ENCODE data around the gene CACNA2D3.

Gene CACNA2D3

DNA sequence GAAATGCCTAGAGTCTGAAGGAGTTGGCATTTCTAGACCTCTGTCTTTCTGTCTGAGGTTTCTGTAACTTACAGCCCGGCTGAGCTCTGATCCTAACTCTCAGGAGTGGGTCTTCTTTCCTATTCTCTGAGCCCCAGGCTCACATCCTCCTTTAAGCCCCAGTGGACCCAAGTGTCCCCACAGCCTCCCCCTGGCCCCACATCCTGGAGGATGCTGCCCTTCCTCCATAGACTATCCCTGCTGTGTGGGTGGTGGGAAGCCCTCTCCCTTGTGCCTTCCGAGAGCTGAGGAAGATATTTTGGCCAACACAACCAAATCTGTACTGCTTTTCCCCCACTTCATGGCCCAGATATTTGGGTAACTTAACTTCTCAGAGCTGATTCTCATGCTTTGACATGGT, 654.2 kb downstream of the CACNA2D3 start:
- no peak for DNase-seq

DNA sequence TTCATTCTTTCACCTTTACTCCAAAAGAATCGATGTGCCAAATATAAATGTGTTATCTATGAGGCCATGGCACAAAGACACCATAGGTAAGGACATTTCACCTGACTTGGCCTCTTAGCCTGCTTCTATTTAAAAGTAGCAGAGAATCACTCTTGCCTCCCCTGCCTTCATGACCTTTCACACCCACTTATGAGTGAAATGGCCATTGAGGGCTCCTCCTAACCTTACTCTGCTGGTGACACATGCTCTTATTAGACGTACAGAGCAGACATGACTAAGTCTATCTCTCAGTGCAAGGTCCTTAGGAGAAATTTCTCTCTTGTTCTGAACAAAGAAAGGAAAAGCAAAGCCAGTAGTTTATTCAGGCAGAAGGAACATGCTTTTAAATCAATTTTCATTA, 654.8 kb downstream of the CACNA2D3 start:
- DNase-seq: no peak

DNA sequence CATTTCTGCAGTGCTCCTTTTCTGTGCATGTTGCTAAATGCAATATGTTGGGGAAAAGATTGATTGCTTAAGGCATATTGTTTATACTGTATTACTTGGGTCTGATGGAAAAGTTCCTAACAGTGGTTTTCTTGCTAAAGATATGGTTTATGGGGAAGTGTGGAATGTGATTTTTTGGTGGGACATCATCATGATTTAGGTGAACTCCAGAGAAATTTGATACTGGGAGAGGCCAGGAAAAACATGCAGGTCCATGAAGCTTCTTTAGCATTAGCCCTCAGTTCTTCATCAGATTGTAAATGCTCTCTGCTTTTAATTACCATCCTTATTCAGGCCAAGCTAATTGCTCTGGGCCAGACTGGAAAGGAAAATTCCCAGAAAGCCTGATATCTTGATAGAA, 658.0 kb downstream of the CACNA2D3 start:
- DNase-seq: no peak

DNA sequence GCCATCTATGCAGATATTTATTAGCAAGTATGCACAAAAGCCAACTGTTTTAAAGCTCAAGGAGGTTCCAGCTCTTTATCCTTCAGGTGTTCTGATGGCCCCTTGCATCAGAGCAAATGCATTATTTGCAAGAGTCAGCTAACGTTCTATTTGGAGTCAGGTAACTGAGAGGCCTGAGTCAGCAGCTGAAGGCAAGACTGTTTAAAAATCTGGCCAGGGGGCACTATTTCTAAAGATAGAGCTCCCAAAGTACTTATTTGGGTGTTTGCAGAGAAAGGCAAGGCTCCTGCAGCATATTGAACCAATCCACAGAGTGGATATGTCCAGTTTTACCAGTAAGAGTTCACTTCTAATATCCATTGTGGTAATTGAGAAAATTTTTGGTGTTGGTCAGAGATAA, 659.4 kb downstream of the CACNA2D3 start:
- no peak for DNase-seq

DNA sequence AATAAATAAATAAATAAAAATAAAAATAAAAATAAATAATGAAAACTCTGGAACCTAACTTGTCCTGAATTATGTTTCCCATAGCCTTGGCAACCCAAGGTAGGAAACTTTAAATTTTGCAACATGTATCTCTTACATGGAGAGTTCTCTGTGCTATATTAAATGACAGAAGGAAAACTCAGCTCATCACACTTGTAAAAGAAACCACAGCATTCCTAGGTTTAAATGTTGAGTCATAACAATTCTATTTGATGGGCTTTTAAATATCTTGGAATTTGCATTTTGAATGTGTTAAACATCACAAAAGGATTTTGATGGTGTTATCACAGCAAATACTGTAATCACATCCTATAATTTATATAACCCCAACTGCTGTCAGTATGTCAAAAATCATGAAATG, 661.3 kb downstream of the CACNA2D3 start:
- no peak for DNase-seq

DNA sequence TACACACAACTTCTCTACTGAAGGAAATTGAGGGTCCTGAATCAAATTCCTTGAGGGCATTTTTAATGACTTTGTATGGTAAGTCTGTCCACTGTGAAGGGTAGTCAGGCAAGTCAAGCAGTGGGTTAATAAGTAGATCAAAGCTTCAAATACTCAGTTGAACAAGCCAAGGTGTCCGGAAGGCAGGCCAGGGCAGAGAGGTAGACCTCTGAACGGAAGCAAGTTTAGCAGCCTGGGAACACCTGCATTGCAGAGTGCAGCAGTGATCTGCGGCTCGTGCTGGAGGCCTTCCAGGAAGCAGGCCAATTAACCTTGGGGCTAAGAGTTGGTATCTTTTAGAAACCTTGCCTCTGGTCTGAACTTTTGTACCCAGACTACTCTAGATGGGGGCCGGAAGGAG, 661.7 kb downstream of the CACNA2D3 start:
- DNase-seq: no peak

DNA sequence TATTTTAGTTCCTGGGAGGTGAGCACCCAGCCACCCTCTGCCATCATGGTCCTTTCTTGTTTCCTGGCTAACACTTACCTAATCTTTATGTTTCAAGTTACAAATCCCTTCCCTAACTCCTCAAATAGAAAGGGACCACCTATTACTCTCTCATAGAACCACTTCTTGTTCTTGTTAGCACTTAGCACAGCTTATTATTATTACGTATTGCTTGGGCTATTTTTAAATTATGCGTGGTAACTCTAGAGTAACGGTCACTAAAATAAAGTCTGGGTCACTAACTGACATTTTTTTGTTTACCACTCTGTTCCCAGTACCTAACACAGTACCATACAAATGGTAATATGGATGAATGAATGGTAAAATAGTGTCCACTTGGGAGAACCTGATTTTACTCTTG, 663.6 kb downstream of the CACNA2D3 start:
- DNase-seq: no peak

DNA sequence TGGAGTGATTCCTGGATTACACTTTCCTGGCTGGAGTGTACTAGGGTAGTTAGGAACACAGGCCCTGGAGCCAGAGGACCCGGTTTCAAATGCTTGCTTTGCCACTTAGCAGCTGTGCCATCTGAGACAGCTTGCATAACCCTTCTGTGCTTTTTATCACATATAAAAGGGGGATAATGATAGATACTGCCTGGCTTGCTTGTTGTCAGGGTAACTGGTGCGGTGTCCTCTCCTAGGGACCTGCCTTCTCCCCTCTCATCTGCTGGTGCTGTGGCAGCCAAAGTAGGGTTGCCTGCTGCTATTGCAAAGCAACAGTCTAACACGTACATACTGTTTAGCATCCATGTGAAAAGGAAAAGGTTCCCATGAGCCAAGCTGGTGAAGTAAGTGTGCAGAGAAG, 667.7 kb downstream of the CACNA2D3 start:
- DNase-seq: no peak

DNA sequence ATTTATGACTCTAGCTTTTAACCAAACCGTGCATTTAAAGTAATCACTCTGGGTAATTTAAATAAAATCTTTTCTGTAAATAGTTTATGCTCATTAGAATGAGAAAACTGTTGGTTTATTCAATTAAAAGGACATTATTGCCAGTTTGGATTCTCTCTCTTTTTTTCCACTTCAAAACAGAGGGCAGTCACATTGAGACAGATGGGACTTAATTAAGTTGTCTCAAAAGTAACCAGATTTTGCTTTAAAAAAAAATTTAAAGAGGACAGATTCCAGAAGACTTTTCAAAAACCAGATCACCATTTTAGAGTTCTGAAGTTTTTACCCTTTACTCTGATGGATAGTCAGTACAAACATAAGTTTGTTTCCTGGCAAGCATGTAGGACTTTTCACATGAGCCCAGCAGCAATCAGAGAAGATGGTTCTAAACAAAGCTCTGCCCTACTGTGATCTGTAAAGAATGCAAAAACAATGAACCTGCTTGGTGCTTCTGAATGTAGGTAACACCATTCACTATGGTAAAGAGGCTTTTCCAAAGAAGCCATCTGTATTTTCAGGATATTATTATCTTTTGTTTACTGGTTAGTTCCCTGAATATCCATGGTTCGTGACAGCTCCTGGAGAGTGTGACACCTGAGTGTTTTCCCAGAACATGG, 669.3 kb downstream of the CACNA2D3 start:
- DNase-seq: no peak

DNA sequence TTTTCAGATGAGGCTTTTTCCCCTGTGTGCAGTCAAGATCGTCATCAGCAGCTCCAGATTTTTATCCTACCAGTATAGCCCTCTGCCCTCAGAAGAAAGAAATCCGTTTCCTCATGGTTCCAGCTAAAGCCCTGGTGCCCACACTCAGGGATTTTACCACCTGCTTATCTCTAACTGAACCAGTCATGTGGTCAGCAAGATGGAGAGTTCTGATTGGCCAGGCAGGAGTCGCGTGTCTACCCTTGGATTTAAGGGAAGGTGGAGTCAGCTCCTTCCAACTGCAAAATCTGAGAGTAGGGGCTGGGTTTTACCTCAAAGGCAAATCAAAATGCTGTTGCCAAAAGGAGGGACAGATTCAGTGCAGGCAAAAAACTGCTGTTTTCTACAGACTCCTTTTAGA, 670.2 kb downstream of the CACNA2D3 start:
- no peak for DNase-seq

DNA sequence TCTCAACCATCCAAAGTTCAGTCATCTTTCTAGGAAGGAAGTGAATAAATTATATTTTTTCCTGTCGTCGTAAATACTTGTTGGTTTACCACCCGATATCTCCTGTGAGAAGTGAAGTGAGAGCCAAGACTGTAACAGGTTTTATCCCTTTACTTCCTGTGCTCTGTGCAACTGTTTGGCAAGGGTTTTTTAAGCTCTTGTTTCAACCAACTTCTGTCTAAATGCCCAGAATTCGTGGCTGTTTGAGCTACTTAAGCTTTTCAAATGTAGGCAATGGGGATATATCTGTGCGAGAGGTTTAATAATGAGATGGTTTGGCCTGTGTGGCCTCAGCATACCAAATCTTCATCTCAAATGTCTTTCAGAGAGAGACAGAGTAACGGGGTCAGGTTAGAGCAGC, 670.8 kb downstream of the CACNA2D3 start:
- DNase-seq: no peak

DNA sequence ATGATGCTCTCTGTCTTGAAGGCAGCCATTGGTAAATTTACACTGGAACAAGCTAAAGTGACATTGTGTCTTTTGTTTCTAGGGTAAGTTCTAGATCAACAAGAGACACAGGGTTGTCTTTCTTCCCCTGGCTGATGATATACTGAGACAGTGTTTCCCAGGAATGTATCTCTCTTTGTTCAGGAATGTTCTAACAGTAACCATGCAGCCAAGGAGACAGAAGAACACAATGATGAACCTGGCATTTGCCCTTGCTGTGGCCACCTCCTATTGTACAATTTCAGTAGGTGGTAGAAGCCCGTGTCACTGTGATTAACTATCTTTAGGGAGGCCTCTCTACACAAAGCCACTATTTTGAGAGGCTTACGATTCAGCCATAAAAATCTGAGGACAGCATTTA, 674.8 kb downstream of the CACNA2D3 start:
- no peak for DNase-seq

DNA sequence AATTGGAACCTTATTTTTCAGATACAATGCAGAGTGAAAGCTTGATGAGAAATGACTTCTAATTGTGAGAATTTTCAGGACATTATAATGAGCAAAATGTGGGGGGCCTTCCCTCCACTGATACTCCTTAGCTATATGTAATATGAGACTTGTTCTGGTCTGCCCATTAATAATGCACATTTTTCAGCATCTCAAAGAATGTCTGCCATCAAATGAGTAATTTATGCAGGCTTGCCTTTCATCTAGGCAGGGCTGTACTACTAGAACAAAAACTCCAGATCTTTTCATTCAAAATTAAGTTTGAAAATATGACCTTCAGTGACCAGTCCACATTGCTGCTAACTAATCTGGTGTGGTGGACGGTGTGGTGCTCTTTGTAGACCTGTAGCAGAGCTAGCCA, 678.1 kb downstream of the CACNA2D3 start:
- DNase-seq: no peak

DNA sequence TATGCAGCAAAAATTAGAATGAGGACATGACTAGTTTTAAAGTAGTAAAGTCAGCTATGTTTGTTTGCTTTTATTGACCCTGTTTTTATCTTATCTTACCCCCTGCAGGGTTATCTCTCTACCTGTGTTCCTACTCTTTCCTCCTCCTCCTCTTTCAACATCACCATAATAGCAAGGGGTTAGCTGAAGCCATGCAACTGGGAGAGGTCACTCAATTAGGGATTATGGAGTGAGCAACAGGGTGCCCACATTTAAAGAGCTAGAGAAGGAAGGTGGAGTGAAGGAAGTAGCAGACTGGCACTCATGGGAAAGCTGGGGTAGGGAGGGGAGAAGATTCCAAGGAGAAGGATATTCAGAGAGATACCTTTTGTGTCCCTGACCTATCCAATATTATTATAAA, 679.6 kb downstream of the CACNA2D3 start:
- no peak for DNase-seq

DNA sequence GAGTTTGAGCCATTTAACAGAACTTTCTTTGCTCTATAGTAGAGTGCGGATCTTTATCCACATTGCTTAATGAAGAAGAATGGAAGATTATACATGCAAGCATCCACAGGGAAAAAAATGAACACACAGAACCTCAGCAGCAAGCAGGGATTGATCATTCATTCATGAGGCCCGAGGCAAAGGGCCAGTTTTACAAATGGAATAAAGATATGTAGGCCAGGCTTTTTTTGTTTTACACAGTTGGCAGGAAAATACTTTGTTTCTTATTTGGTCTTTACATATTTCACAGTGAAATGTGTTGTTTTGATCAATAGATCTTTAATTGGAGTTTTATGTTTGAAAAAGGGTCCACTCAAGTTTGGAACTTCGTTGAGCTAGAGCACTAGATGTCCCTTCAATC, 688.0 kb downstream of the CACNA2D3 start:
- no peak for DNase-seq

DNA sequence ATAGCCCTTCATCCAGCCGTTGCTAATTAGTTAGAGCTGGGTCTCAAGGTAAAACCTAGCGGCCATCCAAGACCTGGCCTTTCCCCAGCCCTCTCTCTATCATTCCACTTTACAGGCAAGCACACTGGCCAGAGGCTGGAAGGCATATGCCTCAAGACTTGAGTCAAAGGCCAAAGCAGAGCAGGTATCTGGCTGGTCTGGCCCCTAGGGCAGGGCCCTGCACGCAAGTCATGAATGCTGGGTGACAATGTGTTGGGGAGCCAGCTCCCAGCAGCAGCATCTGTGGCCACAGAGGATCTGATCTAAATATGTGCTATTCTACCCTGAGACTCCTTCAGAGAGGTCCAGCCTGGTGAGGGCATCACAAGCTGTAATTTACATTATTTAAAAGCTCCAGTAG, 691.9 kb downstream of the CACNA2D3 start:
- no peak for DNase-seq

DNA sequence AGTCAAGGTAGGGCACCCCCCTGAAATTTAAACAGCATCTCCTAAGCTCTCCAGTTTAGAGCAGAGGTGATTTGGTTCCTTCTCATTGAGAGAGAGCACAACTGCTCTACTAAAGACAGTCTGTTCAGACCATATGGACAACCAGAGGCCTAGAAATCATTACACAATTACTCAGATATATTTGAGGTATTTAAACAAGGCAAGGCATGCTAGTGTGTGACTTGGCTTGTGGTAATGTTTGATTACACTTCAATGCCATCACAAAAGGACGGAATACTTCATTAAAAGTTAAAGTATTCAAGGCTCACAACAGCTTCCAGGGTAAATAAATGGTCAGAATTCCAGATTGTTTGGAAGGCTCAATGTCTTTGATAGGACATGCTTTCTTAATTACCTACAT, 695.3 kb downstream of the CACNA2D3 start:
- DNase-seq: no peak

DNA sequence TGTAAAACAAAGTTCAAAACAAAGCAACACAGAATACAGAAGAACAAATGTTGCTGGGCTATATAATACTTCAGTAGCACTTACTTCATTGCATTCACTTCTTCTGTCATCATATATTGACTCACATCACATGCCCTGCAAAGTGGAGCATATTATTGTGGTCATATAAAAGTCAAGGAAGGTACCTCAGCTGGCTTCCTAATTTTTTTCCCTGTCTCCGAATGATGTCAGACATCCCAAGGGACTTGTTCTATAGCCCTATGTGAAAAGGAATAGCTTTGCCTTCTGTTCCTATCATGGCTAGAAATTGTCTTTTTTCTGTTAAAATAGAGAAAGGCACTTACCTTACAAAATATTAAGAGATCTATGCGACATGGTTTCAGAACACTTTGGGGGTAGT, 696.1 kb downstream of the CACNA2D3 start:
- DNase-seq: no peak

DNA sequence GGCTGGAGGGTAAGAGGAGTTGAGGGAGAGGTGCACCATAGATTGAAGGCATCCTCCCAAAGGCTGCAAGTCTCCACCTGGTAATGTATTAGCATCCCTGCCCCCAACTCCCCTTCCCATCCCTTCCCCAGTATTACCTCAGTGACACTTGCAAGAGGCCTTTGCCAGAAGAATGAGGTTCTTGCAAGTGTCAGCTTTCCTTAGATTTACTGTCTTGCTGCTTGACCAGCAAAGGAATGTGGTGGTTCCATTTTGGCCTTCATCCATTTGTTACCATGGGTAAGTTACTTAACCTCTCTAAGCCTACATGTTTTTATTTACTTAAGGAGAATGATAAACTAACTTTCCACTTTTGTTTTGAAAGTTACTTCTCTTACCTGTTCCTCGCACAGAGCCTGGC, 696.6 kb downstream of the CACNA2D3 start:
- DNase-seq: no peak

DNA sequence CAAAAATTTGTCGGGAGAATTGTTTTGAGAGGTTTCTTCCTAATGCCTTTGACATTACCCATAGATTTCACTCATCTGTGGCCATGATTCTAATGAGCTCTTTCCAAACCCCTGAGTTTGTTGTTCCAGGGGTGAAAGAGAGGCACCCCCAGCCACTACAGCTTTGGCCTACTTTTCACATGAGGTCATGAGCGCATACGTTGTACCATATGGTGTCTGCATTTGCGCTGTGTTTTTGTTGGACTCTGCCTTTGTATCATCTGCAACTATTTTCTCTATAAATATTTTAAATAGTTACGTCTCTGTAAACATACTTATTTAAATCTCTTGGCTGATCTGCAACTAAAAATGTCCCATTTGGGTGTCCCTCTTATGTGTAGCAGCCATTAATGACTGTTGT, 697.6 kb downstream of the CACNA2D3 start:
- DNase-seq: no peak

DNA sequence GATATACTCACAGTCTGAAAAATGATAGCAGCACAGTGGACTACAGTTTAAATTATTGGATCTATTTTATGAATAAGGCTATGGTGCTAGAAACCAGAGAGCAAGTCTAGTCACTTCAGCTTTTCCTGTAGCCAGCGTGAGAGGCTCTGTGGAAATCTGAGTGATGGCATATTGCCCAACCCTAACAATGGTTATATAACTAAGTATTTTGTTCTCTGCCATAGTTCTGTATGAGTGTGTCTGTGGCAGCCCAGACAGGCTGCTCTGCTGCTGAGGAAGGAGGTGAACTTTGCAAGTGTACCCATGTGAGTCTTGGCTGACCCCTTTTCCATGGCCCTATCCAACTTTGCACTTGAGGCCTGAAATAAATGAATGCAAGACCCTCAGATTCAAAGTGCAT, 699.9 kb downstream of the CACNA2D3 start:
- DNase-seq: no peak

DNA sequence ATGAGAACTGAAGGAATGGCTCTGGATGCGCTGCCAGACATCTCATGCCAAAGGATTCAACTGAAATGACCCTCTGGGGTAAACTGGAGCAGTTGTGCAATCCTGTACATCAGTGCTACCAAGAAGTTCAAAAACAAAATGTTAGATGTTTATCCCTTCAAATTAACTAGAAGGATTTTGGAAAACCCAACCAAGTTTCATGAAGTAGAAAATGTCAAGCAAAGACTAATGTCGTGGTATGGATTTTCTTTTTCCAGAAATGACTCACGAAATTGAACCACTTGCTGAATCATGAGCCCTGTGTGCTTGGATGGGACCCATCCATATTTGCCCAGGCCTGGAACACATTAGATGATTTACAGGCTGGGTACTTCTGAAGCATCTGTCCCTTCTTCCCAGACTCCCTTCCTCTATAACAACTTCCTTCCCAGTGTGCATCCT, 703.9 kb downstream of the CACNA2D3 start:
- no peak for DNase-seq

DNA sequence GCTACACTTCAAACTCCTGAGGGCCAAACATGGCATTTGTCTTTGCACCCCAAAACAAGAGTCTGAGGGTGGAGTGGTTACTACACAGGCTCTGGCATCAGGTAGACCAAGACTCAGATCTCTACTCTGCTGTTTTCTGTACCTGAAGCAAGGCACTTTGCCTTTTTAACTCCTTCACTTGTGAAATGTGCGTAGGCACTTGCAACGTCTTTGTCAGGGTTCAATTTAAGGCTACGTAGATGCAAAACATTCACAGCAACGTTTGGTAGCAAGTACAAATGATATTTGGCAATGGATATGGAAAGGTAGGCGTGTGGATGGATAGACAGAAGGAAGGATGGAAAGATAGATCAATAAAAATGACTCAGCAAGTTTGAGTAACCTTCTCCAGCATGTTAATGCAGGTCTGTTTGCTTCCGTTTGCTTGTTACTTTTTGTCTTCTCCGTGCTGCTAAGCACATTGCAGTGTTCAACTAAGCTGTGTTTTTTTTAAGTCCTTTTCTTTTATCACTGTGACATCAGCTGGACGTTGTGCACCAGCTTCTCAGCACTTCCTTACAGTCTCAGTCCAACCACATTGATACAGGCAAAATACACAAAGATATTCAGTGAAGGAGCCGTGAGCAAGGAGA, 704.8 kb downstream of the CACNA2D3 start:
- no peak for DNase-seq

DNA sequence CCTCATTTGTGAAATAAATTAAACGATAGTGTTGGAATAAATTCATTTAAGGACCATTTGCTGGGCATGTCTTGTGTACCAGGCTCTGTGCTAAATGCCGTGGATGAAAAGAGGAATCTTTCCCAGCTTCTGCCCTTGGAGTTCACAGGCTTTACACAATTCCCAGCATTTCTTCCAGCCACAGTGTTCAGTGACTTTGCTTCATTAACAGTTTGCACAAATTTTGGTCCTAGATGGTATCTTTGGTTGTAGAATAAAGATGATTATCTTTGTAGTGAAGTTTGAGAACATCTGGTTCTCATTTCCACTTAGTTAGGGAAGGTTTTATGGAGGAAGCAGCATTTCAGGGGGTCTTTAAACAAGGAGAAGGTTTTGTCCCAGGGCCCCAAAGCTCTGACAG, 705.4 kb downstream of the CACNA2D3 start:
- no peak for DNase-seq

DNA sequence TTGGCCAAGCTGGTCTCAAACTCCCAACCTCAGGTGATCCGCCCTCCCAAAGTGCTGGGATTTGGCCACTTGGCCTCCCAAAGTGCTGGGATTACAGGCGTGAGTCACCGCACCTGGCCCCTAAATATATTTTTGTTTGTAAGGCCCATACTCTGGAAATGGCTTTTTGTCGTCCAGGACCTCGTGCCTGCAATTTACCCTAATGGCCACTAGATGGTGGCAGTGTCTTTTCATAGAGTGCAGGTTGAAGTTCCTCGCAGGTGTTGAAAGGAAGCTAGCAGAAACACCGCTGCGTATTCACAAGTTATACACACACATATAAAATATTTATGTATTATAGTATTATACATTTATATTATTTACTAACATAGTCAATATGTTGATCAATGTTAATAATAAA, 708.3 kb downstream of the CACNA2D3 start:
- DNase-seq: no peak
